OCI-LY1 (cell line): ENCODE measurements around the gene UBE2Z.

ENCODE experiments used
- H2AFZ ChIP-seq: fragments of 200-600 bp; sonication (generic), shearing (Covaris generic); 2 replicates; pipeline ENCODE4 v1.6.0; 2014; ENCODE audit warnings: antibody characterized with exemption, mild to moderate bottlenecking, low read length
- H3F3A ChIP-seq: fragments of 200-600 bp; sonication (generic), shearing (Covaris generic); 2 replicates; pipeline ENCODE4 v1.6.0; 2014; ENCODE audit warnings: mild to moderate bottlenecking, antibody characterized with exemption, low read length, moderate library complexity; ENCODE audit not compliant: insufficient read depth
- H3K27ac ChIP-seq: fragments of 200-600 bp; sonication (generic); 2 replicates; pipeline ENCODE4 v1.5.1; 2014; ENCODE audit warnings: low read length, mixed run types, mild to moderate bottlenecking, low read depth; ENCODE audit not compliant: poor library complexity, severe bottlenecking
- H3K27me3 ChIP-seq: fragments of 200-600 bp; sonication (generic); 2 replicates; pipeline ENCODE4 v1.6.0; 2014; ENCODE audit warnings: antibody characterized with exemption, mild to moderate bottlenecking, low read length, moderate library complexity; ENCODE audit not compliant: insufficient read depth
- H3K36me3 ChIP-seq: fragments of 200-600 bp; sonication (generic); 2 replicates; pipeline ENCODE4 v1.6.1; 2014; ENCODE audit warnings: mild to moderate bottlenecking, antibody characterized with exemption, low read length, moderate library complexity, mixed read lengths; ENCODE audit not compliant: insufficient read depth
- H3K4me1 ChIP-seq: fragments of 200-600 bp; sonication (generic); 2 replicates; pipeline ENCODE4 v1.5.1; 2014; ENCODE audit warnings: mild to moderate bottlenecking, low read length, moderate library complexity; ENCODE audit not compliant: insufficient read depth, severe bottlenecking
- H3K4me2 ChIP-seq: fragments of 200-600 bp; sonication (generic), shearing (Covaris generic); 2 replicates; pipeline ENCODE4 v1.6.1; 2014; ENCODE audit warnings: low read length
- H3K4me3 ChIP-seq: fragments of 200-600 bp; sonication (generic); 2 replicates; pipeline ENCODE4 v1.5.1; 2014; ENCODE audit warnings: low read length, low read depth, mild to moderate bottlenecking, mixed read lengths; ENCODE audit not compliant: poor library complexity, severe bottlenecking
- H3K79me2 ChIP-seq: fragments of 200-600 bp; shearing (Covaris generic); 2 replicates; pipeline ENCODE4 v1.6.1; 2016; ENCODE audit warnings: mixed run types, low read length, mixed read lengths; ENCODE audit not compliant: insufficient read depth
- H3K9ac ChIP-seq: fragments of 200-600 bp; sonication (generic), shearing (Covaris generic); 2 replicates; pipeline ENCODE4 v1.6.1; 2014; ENCODE audit warnings: mild to moderate bottlenecking, low read length, mixed read lengths
- H3K9me2 ChIP-seq: fragments of 200-600 bp; sonication (generic), shearing (Covaris generic); 2 replicates; pipeline ENCODE4 v1.6.1; 2014; ENCODE audit warnings: low read depth, mild to moderate bottlenecking, low read length, mixed read lengths
- H3K9me3 ChIP-seq: fragments of 200-600 bp; shearing (Covaris generic); 2 replicates; pipeline ENCODE4 v1.6.1; 2014; ENCODE audit warnings: low read length, mixed read lengths
- H4K20me1 ChIP-seq: fragments of 200-600 bp; sonication (generic), shearing (Covaris generic); 2 replicates; pipeline ENCODE4 v1.6.0; 2016; ENCODE audit warnings: mild to moderate bottlenecking, low read length; ENCODE audit not compliant: insufficient read depth
- CTCF ChIP-seq: fragments of 200-600 bp; sonication (generic), shearing (Covaris generic); IDR thresholded peaks from 2 replicates; pipeline ENCODE4 v1.5.1; 2017; ENCODE audit warnings: mild to moderate bottlenecking, antibody characterized with exemption, low read length, moderate library complexity, mixed read lengths
- EZH2 ChIP-seq: fragments of 200-600 bp; sonication (generic), shearing (Covaris generic); IDR thresholded peaks from 2 replicates; pipeline ENCODE4 v1.8.0; 2017; ENCODE audit warnings: borderline replicate concordance, mixed run types, mild to moderate bottlenecking, antibody characterized with exemption, low read length, moderate library complexity, mixed read lengths

UBE2Z gene

GRCh38 chr17:48907713-48908046 is 527 bp upstream of the UBE2Z start:
- H3K79me2 ChIP-seq = peaks cover 29% of the 10 kb centered on the region

GRCh38 chr17:48908853-48909394 is 717 bp downstream of the UBE2Z start:
- no peaks in the 10 kb centered on the region for H3K27me3 ChIP-seq
- no peaks in the 10 kb centered on the region for H3F3A ChIP-seq
- H3K4me1 ChIP-seq = peaks cover 27% of the 10 kb centered on the region
- H3K4me3 ChIP-seq = peak overlapping the region; percentile 71
- peak overlapping the region; percentile 84 for H3K4me2 ChIP-seq
- H2AFZ ChIP-seq = no peak overlapping the region
- no peaks in the 10 kb centered on the region for H3K9me2 ChIP-seq
- H4K20me1 ChIP-seq = 0 out of 2 replicates have a peak, but pooled peaks cover 2% of the 10 kb centered on the region
- H3K36me3 ChIP-seq = peaks cover 36% of the 10 kb centered on the region
- peaks cover 32% of the 10 kb centered on the region for H3K79me2 ChIP-seq
- peak overlapping the region; percentile 71 for H3K9ac ChIP-seq
- H3K27ac ChIP-seq = no peak overlapping the region
- TF ChIP-seq CTCF (no peak), EZH2 (no peak)
- no peaks in the 10 kb centered on the region for H3K9me3 ChIP-seq

More at GRCh38 chr17:48907713-48908046, 527 bp upstream of the UBE2Z start:
- H3K9me2 ChIP-seq = no peaks in the 10 kb centered on the region
- H3K9me3 ChIP-seq = no peaks in the 10 kb centered on the region
- peak overlapping the region; percentile 27 for H3K27ac ChIP-seq
- peak overlapping the region; percentile 71 for H3K9ac ChIP-seq
- H3K4me3 ChIP-seq = peak overlapping the region; percentile 71
- H3K27me3 ChIP-seq = no peaks in the 10 kb centered on the region
- H3F3A ChIP-seq = no peaks in the 10 kb centered on the region
- no peak overlapping the region for H2AFZ ChIP-seq
- TF ChIP-seq CTCF = no peak
- no peak for TF ChIP-seq EZH2
- peak overlapping the region; percentile 84 for H3K4me2 ChIP-seq
- H3K4me1 ChIP-seq = peaks cover 27% of the 10 kb centered on the region
- H4K20me1 ChIP-seq = 0 out of 2 replicates have a peak, but pooled peaks cover 2% of the 10 kb centered on the region
- peaks cover 26% of the 10 kb centered on the region for H3K36me3 ChIP-seq

GRCh38 chr17:48909783-48910182 is 1.6 kb downstream of the UBE2Z start:
- Histone ChIP-seq H3K9ac (peak overlapping the region; percentile 71; the same call in 1 of the 2 replicates), H3K27me3 (no peaks in the 10 kb centered on the region), H3F3A (no peaks in the 10 kb centered on the region), H3K4me2 (peak overlapping the region; percentile 84), H2AFZ (no peak overlapping the region), H3K9me3 (no peaks in the 10 kb centered on the region), H3K36me3 (peaks cover 44% of the 10 kb centered on the region), H3K4me3 (peak overlapping the region; percentile 71), H4K20me1 (0 out of 2 replicates have a peak, but pooled peaks cover 2% of the 10 kb centered on the region), H3K79me2 (peaks cover 37% of the 10 kb centered on the region), H3K9me2 (no peaks in the 10 kb centered on the region), H3K27ac (no peak overlapping the region), H3K4me1 (peaks cover 27% of the 10 kb centered on the region)
- TF ChIP-seq EZH2 (no peak), CTCF (no peak)
